ENCODE measurements around the gene MAZ.

DNA sequence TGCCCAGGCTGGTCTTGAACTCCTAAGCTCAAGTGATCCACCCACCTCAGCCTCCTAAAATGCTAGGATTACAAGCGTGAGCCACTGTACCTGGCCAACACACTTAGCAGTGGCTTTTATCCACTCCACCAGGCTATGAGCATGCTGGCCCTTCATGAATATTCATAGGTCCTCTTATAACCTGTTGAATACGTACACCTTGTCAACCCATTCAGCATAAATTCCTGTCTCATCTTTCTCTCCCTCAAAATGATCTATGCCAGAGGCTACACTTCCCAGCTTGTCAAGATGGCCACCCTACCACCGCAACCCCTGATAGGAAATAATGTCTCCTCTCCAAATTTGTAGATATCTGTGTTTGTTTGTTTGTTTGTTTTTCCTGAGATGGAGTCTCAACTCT lies 39.3 kb upstream of the MAZ start:
- TF ChIP-seq ZNF70 (CRISPR knock-in tag; IDR thresholded peaks at IDR 0.05): no peak
- TF ChIP-seq, protein P1, sequence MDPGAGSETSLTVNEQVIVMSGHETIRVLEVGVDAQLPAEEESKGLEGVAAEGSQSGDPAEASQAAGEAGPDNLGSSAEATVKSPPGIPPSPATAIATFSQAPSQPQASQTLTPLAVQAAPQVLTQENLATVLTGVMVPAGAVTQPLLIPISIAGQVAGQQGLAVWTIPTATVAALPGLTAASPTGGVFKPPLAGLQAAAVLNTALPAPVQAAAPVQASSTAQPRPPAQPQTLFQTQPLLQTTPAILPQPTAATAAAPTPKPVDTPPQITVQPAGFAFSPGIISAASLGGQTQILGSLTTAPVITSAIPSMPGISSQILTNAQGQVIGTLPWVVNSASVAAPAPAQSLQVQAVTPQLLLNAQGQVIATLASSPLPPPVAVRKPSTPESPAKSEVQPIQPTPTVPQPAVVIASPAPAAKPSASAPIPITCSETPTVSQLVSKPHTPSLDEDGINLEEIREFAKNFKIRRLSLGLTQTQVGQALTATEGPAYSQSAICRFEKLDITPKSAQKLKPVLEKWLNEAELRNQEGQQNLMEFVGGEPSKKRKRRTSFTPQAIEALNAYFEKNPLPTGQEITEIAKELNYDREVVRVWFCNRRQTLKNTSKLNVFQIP (CRISPR knock-in tag; IDR thresholded peaks at IDR 0.05; ENCODE audit: borderline replicate concordance, low read depth): no peak
- no peak for TF ChIP-seq ARNTL (CRISPR knock-in tag; IDR thresholded peaks at IDR 0.05; ENCODE audit: borderline replicate concordance, low read depth)
- no peak for TF ChIP-seq ZFP30 (CRISPR knock-in tag; IDR thresholded peaks at IDR 0.05)
- TF ChIP-seq BACH2 (CRISPR knock-in tag; IDR thresholded peaks at IDR 0.05; ENCODE audit: borderline replicate concordance): no peak
- no peak for TF ChIP-seq PPARA (CRISPR knock-in tag; IDR thresholded peaks at IDR 0.05; ENCODE audit: borderline replicate concordance)
- TF ChIP-seq ZFP3 (CRISPR knock-in tag; IDR thresholded peaks at IDR 0.05): no peak
- TF ChIP-seq, protein P2, sequence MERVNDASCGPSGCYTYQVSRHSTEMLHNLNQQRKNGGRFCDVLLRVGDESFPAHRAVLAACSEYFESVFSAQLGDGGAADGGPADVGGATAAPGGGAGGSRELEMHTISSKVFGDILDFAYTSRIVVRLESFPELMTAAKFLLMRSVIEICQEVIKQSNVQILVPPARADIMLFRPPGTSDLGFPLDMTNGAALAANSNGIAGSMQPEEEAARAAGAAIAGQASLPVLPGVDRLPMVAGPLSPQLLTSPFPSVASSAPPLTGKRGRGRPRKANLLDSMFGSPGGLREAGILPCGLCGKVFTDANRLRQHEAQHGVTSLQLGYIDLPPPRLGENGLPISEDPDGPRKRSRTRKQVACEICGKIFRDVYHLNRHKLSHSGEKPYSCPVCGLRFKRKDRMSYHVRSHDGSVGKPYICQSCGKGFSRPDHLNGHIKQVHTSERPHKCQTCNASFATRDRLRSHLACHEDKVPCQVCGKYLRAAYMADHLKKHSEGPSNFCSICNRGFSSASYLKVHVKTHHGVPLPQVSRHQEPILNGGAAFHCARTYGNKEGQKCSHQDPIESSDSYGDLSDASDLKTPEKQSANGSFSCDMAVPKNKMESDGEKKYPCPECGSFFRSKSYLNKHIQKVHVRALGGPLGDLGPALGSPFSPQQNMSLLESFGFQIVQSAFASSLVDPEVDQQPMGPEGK (CRISPR knock-in tag; IDR thresholded peaks at IDR 0.05; ENCODE audit: borderline replicate concordance): no peak
